ENCODE measurements around the gene AUH.
"Not testable (repeated sequence)": the region's sequence is repeated elsewhere in the genome, so short reads cannot be mapped to it uniquely, and the experiment has no call there.

- not testable (repeated sequence) for TF ChIP-seq CTCF (IDR thresholded peaks at IDR 0.05; ENCODE audit: low read depth, low read length); EZH2phosphoT487 (IDR thresholded peaks at IDR 0.05; ENCODE audit: low read depth)
Observed at GRCh38 chr9:91389686-91390085, 28.0 kb upstream of the AUH start.
